GM23248 (cell line): ENCODE measurements around the gene TAB3. TPM values are rescaled to one million over a fixed set of nuclear protein-coding genes. Genes with fewer than 3 reads are reported as not detected.

Experiments
- DNase-seq: peaks from one replicate; pipeline ENCODE4 v3.0.0-alpha.2; 2015
- H2AFZ ChIP-seq: fragments of 200-600 bp; sonication (generic); 2 replicates; pipeline ENCODE4 v1.6.1; 2016; ENCODE audit warnings: antibody characterized with exemption
- H3F3A ChIP-seq: fragments of 200-600 bp; sonication (generic); 2 replicates; pipeline ENCODE4 v1.6.1; 2016; ENCODE audit warnings: mild to moderate bottlenecking, antibody characterized with exemption, mixed run types; ENCODE audit not compliant: insufficient read depth
- H3K27ac ChIP-seq: fragments of 200-600 bp; sonication (generic); 2 replicates; pipeline ENCODE4 v1.5.1; 2016; ENCODE audit warnings: mild to moderate bottlenecking
- H3K27me3 ChIP-seq: fragments of 200-600 bp; sonication (generic); replicated peaks from 2 replicates; pipeline ENCODE4 v1.6.1; 2016; ENCODE audit warnings: mild to moderate bottlenecking; ENCODE audit not compliant: insufficient read depth
- H3K36me3 ChIP-seq: fragments of 200-600 bp; sonication (generic); 2 replicates; pipeline ENCODE4 v1.6.1; 2016; ENCODE audit warnings: low read depth, mild to moderate bottlenecking
- H3K4me1 ChIP-seq: fragments of 200-600 bp; sonication (generic); 2 replicates; pipeline ENCODE4 v1.6.1; 2016; ENCODE audit warnings: mild to moderate bottlenecking; ENCODE audit not compliant: insufficient read depth
- H3K4me2 ChIP-seq: fragments of 200-600 bp; sonication (generic); one replicate; pipeline ENCODE4 v1.6.1; 2016; ENCODE audit warnings: mild to moderate bottlenecking; ENCODE audit not compliant: unreplicated experiment
- H3K4me3 ChIP-seq: fragments of 200-600 bp; sonication (generic); 2 replicates; pipeline ENCODE4 v1.5.1; 2016; ENCODE audit warnings: mild to moderate bottlenecking
- H3K79me2 ChIP-seq: fragments of 200-600 bp; sonication (generic); 2 replicates; pipeline ENCODE4 v1.6.1; 2016; ENCODE audit warnings: mild to moderate bottlenecking; ENCODE audit not compliant: insufficient read depth
- H3K9ac ChIP-seq: fragments of 200-600 bp; sonication (generic); 2 replicates; pipeline ENCODE4 v1.6.1; 2016; ENCODE audit warnings: mild to moderate bottlenecking
- H3K9me2 ChIP-seq: fragments of 200-600 bp; sonication (generic); 2 replicates; pipeline ENCODE4 v1.6.1; 2016; ENCODE audit warnings: mixed run types, mild to moderate bottlenecking, moderate library complexity; ENCODE audit not compliant: insufficient read depth
- H3K9me3 ChIP-seq: fragments of 200-600 bp; sonication (generic); one replicate; pipeline ENCODE4 v1.6.1; 2017; ENCODE audit warnings: low read depth
- H4K20me1 ChIP-seq: fragments of 200-600 bp; sonication (generic); 2 replicates; pipeline ENCODE4 v1.6.0; 2016; ENCODE audit not compliant: insufficient read depth
- EZH2 ChIP-seq: fragments of 200-600 bp; sonication (generic); IDR thresholded peaks from 2 replicates; pipeline ENCODE4 v1.6.1; 2018; ENCODE audit warnings: antibody characterized with exemption, mild to moderate bottlenecking; ENCODE audit not compliant: insufficient read depth, poor library complexity, severe bottlenecking
- EZH2phosphoT487 ChIP-seq: fragments of 200-600 bp; sonication (generic); IDR thresholded peaks from 2 replicates; pipeline ENCODE4 v1.6.1; 2018; ENCODE audit warnings: antibody characterized with exemption, moderate library complexity, mild to moderate bottlenecking, low read depth; ENCODE audit not compliant: insufficient read depth
- WGBS, 2 experiments: methylation state at CpG; one replicate each; pipeline ENCODE4 v1.1.6; 2015 to 2017; ENCODE audit warnings: low lambda C conversion rate in 2 of 2, low coverage in 1 of 2; ENCODE audit errors: missing lambda C conversion rate in 2 of 2; 5-methylcytosine and 5-hydroxymethylcytosine counted together
- in situ Hi-C: fragments of 300-500 bp; cut with MboI; formaldehyde crosslinking; loops from 2 replicates; pipeline ENCODE4 v1.15.0; 2020
- polyA plus RNA-seq: library from polyadenylated mRNA; unstranded; fragments of >200 nt; fragmentation: Nextera tagmentation; extraction: Ambion mirVana; gene quantifications from 2 replicates; pipeline ENCODE4 v1.2.1, GENCODE V29; 2016
- total RNA-seq: library from RNA; depleted of rRNA; stranded (reverse); fragments of >200 nt; shearing (Covaris generic); gene quantifications from 2 replicates; pipeline ENCODE4 v1.2.3, GENCODE V29; 2014; rRNA removed

TAB3 gene
- total and polyA plus RNA-seq, 2 experiments from 2014 or later: 4.2 to 20.4 TPM

DNA sequence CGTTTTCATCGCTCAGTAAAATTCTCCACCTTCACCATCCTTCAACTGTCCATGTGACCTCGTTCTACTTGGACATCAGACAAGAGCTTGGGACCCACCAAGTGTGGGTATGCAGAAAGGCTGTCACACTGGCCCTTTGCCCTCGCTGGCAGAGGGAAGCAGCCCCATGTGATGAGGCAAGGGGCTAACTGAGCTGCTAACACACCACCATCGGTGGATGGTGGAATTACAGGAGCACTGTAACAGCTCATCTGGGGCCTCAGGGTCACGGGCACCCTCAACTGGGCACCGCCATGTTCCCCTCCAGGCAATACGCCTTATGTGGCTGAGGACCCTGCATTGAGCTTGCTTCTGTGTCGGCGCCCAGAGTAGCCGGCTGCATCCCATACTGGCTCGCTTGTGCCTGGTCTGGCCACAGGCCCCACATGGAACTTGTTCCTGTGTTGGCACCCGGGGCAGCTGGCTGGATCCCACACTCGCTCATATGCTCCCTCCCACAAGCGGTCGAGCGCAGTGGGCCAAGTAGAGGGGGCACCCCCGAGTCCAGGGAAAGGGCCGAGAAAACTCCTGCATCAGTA is 109.5 kb downstream of the TAB3 start:
- Histone ChIP-seq H3K79me2 (no peaks in the 10 kb centered on the region), H3K4me1 (no peaks in the 10 kb centered on the region), H3K4me2 (no peak overlapping the region), H2AFZ (no peak overlapping the region), H3F3A (no peaks in the 10 kb centered on the region), H4K20me1 (no peaks in the 10 kb centered on the region), H3K36me3 (no peaks in the 10 kb centered on the region), H3K9me3 (no peaks in the 10 kb centered on the region), H3K4me3 (no peak overlapping the region), H3K9me2 (no peaks in the 10 kb centered on the region), H3K27ac (no peak overlapping the region), H3K27me3 (no peaks in the 10 kb centered on the region), H3K9ac (no peak overlapping the region)
- 37 to 40% methylated on average over 11 to 14 of the region's 19 CpGs for WGBS, 2 experiments
- in situ Hi-C loops: no loop called here
- TF ChIP-seq EZH2 (no peak), EZH2phosphoT487 (no peak)
- no peak for DNase-seq

DNA sequence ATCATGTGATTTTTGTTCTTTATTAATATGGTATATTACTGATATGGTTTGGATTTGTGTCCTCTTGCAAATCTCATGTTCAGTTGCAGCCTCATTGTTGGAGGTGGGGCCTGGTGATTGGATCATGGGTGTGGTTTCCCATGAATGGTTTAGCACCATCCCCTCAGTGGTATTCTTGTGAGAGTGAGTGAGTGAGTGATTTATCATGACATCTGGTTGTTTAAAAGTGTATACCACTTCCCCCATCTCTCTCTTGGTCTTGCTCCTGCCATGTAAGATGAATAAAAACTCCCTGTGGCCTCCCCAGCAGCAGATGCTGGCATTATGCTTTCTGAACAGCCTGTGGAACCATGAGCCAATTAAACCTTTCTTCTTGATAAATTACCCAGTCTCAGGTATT is 111.5 kb downstream of the TAB3 start:
- H3K79me2 ChIP-seq: no peaks in the 10 kb centered on the region
- no peaks in the 10 kb centered on the region for H3K27me3 ChIP-seq
- no peak overlapping the region for H3K4me2 ChIP-seq
- no peak overlapping the region for H2AFZ ChIP-seq
- no peak overlapping the region for H3K4me3 ChIP-seq
- no peak for TF ChIP-seq EZH2
- TF ChIP-seq EZH2phosphoT487: no peak
- no peak overlapping the region for H3K27ac ChIP-seq
- H3K9ac ChIP-seq: no peak overlapping the region
- H3K36me3 ChIP-seq: no peaks in the 10 kb centered on the region
- no peaks in the 10 kb centered on the region for H3K9me3 ChIP-seq
- H3F3A ChIP-seq: no peaks in the 10 kb centered on the region
- no peaks in the 10 kb centered on the region for H3K9me2 ChIP-seq
- in situ Hi-C loops: no loop called here
- no peaks in the 10 kb centered on the region for H4K20me1 ChIP-seq
- DNase-seq: no peak
- no peaks in the 10 kb centered on the region for H3K4me1 ChIP-seq

Other genes starting within 250 kb of the TAB3 start
- 10.4 and 11.8 TPM in 2 replicates for gene GK, start 235.8 kb downstream of the TAB3 start, total RNA-seq
- gene GK, start 235.8 kb downstream of the TAB3 start, polyA plus RNA-seq: 15.2 and 16.9 TPM in 2 replicates
- gene FTHL17, start 182.8 kb upstream of the TAB3 start, total RNA-seq: not detected in 2 replicates
- not detected in 2 replicates for gene FTHL17, start 182.8 kb upstream of the TAB3 start, polyA plus RNA-seq